ENCODE data around the gene TRIM63.

- TF ChIP-seq EP300 (IDR thresholded peaks at IDR 0.05), result no peak
- TF ChIP-seq, protein P1, sequence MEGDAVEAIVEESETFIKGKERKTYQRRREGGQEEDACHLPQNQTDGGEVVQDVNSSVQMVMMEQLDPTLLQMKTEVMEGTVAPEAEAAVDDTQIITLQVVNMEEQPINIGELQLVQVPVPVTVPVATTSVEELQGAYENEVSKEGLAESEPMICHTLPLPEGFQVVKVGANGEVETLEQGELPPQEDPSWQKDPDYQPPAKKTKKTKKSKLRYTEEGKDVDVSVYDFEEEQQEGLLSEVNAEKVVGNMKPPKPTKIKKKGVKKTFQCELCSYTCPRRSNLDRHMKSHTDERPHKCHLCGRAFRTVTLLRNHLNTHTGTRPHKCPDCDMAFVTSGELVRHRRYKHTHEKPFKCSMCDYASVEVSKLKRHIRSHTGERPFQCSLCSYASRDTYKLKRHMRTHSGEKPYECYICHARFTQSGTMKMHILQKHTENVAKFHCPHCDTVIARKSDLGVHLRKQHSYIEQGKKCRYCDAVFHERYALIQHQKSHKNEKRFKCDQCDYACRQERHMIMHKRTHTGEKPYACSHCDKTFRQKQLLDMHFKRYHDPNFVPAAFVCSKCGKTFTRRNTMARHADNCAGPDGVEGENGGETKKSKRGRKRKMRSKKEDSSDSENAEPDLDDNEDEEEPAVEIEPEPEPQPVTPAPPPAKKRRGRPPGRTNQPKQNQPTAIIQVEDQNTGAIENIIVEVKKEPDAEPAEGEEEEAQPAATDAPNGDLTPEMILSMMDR (IDR thresholded peaks at IDR 0.05), result no peak
These were observed 57.5 kb downstream of the TRIM63 start for GRCh38 chr1:26009796-26010447.

Data from upper lobe of left lung (tissue), 4 donors.